ENCODE data around the gene LTK. TPM values are rescaled to one million over a fixed set of nuclear protein-coding genes. Genes with fewer than 3 reads are reported as not detected.
"Not testable (repeated sequence)": the region's sequence is repeated elsewhere in the genome, so short reads cannot be mapped to it uniquely, and the experiment has no call there.

The LTK gene
- total RNA-seq, 1 donor from 2014 or later, result not detected

DNA sequence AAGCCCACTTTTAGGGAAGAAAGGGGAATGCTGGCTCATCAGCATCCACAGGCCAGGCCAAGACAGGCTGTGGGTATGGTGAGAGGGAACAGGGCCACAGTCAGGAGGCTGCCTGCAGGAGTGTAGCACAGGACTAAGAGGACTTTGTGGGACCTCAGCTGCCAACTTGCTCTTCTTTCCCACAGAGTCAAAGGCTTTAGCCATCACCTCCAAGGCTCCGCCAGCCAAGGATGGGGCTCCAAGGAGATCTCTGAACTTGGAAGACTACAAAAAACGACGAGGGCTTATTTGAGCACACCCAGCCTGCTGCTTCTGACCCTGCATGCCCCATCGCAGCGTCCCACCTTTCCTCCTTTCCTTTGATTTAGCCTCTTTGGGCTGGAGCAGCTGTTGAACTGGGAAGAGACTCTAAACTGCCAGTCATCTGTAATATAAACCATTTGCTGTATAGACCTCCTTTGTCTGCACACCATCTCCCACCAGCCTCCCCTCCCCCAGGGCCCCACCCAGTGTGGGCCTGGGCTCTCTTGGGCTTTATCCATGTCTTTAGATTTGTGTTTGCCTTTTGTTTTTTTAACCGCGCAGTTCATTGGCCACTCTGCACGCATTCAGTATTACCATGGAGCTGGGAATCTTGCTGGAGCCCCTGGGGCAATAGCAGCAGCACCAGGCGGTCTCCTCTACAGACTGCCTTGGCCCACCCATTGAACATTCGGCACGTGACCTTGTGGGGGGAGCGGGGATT, 33.1 kb downstream of the LTK start:
- peaks cover 16% of the 10 kb centered on the region for H3K36me3 ChIP-seq (ENCODE audit: control insufficient read depth, insufficient read depth, low read length)
- H3K4me3 ChIP-seq (ENCODE audit: low read depth, low read length), result no peak overlapping the region
- DNase-seq (ENCODE audit: low read depth) (no peak), FAIRE-seq (no peak)
- H3K27me3 ChIP-seq (ENCODE audit: control insufficient read depth, insufficient read depth, low read length), result no peaks in the 10 kb centered on the region
- no peak for TF ChIP-seq CTCF (IDR thresholded peaks at IDR 0.05; ENCODE audit: insufficient read depth, low read length, severe bottlenecking)

DNA sequence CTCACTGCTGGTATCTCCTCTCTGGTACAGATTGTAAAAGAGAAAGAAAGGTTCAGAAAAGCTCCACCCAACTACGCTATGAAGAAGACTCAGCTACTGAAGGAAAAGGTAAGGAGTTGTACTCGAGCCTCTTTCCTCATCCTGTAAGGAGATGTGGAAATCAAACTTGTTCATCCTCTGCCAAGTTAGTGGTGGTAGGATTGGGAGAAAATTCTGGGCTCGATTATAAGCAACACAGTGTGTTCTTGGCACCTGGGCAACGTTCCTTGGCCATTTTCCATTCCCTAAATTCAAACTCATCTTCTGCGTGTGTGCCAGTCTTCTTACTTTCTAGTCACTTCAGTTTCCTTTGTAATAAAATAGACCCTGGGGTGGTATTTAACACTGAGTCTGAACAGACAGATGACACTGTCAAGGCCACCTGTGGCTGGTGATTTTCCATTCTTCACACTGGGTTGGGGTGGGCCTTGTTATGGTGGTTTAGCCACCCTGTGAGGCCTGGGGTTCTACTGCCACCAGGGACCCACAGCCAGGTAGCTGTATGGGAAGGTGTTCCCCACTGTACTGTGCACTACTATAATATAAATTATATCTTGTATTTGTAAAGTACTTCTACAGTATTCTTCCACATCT, 37.1 kb downstream of the LTK start:
- H3K36me3 ChIP-seq (ENCODE audit: control insufficient read depth, insufficient read depth, low read length), result peaks cover 20% of the 10 kb centered on the region
- DNase-seq (ENCODE audit: low read depth) (no peak), FAIRE-seq (peak; percentile 60)
- no peaks in the 10 kb centered on the region for H3K27me3 ChIP-seq (ENCODE audit: control insufficient read depth, insufficient read depth, low read length)
- no peak for TF ChIP-seq CTCF (IDR thresholded peaks at IDR 0.05; ENCODE audit: insufficient read depth, low read length, severe bottlenecking)
- H3K4me3 ChIP-seq (ENCODE audit: low read depth, low read length), result no peak overlapping the region

DNA sequence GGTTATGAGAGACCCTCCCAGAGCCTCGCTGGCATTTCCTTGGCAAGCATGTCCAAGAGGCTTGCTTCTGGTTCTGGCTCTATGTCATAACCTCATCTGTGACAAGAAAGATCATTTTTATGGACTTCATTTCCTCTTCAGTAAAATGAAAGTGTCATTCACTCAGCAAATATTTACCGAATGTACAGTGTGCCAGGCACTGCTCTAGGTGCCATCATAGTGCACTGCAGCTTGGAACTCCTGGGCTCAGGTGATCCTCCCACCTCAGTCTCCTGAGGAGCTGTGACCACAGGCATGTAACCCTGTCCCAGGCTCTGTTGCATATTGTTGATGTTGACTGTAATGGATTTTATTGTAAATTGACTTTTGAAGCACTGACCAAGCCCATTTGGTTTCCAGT, 38.7 kb downstream of the LTK start:
- Histone ChIP-seq H3K36me3 (ENCODE audit: control insufficient read depth, insufficient read depth, low read length) (peaks cover 22% of the 10 kb centered on the region), H3K4me3 (ENCODE audit: low read depth, low read length) (no peak overlapping the region)
- FAIRE-seq, result peak; percentile 52

GRCh38 chr15:41474436-41474835, 39.2 kb downstream of the LTK start:
- no peaks in the 10 kb centered on the region for H3K27me3 ChIP-seq (ENCODE audit: control insufficient read depth, insufficient read depth, low read length)
- H3K36me3 ChIP-seq (ENCODE audit: control insufficient read depth, insufficient read depth, low read length), result peaks cover 22% of the 10 kb centered on the region
- no peak for TF ChIP-seq CTCF (IDR thresholded peaks at IDR 0.05; ENCODE audit: insufficient read depth, low read length, severe bottlenecking)
- FAIRE-seq (no peak), DNase-seq (ENCODE audit: low read depth) (no peak)
- H3K4me3 ChIP-seq (ENCODE audit: low read depth, low read length), result no peak overlapping the region

More for the DNA sequence above, 38.7 kb downstream of the LTK start:
- H3K27me3 ChIP-seq (ENCODE audit: control insufficient read depth, insufficient read depth, low read length), result no peaks in the 10 kb centered on the region
- DNase-seq (ENCODE audit: low read depth), result no peak
- TF ChIP-seq CTCF (IDR thresholded peaks at IDR 0.05; ENCODE audit: insufficient read depth, low read length, severe bottlenecking), result no peak

DNA sequence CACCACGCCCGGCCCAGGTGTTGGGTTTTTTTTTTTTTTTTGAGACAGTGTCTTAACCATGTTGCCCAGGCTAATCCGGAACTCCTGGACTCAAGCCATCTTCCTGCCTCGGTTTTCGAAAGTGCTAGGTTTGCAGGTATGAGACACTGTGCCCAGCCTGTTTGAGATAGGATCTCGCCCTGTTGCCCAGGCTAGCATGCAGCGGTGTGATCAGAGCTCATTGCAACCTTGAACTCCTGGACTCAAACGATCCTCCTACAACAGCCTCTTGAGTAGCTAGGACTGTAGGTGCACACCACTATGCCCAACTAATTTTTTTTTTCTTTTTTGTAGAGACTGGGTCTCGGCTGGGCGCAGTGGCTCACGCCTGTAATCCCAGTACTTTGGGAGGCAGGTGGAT, 40.2 kb downstream of the LTK start:
- H3K27me3 ChIP-seq (ENCODE audit: control insufficient read depth, insufficient read depth, low read length), result no peaks in the 10 kb centered on the region
- DNase-seq (ENCODE audit: low read depth), result no peak
- H3K4me3 ChIP-seq (ENCODE audit: low read depth, low read length), result no peak overlapping the region
- H3K36me3 ChIP-seq (ENCODE audit: control insufficient read depth, insufficient read depth, low read length), result peaks cover 16% of the 10 kb centered on the region
- TF ChIP-seq CTCF (IDR thresholded peaks at IDR 0.05; ENCODE audit: insufficient read depth, low read length, severe bottlenecking), result no peak
- no peak for FAIRE-seq

- H3K27me3 ChIP-seq (ENCODE audit: control insufficient read depth, insufficient read depth, low read length); H3K4me3 ChIP-seq (ENCODE audit: low read depth, low read length); FAIRE-seq; DNase-seq (ENCODE audit: low read depth): not testable (repeated sequence)
- H3K36me3 ChIP-seq (ENCODE audit: control insufficient read depth, insufficient read depth, low read length), result peaks cover 11% of the 10 kb centered on the region
These were observed 44.0 kb downstream of the LTK start for GRCh38 chr15:41469644-41470043.
